ENCODE data around the gene MRPL49.

- TF ChIP-seq CTCF (tag by site-specific recombination; IDR thresholded peaks at IDR 0.05) = no peak
- no peak for TF ChIP-seq ZNF629 (tag by site-specific recombination; IDR thresholded peaks at IDR 0.05)
- TF ChIP-seq ZNF138 (tag by site-specific recombination; IDR thresholded peaks at IDR 0.05; ENCODE audit: borderline replicate concordance) = no peak
- no peak for TF ChIP-seq ZEB2 (tag by site-specific recombination; IDR thresholded peaks at IDR 0.05)
- no peak for TF ChIP-seq ZNF530 (tag by site-specific recombination; IDR thresholded peaks at IDR 0.05; ENCODE audit: low read depth)
- TF ChIP-seq PRDM6 (tag by site-specific recombination; IDR thresholded peaks at IDR 0.05) = no peak
- TF ChIP-seq HOXA7 (CRISPR knock-in tag; IDR thresholded peaks at IDR 0.05; ENCODE audit: borderline replicate concordance) = no peak
- TF ChIP-seq KLF16 (tag by site-specific recombination; IDR thresholded peaks at IDR 0.05) = no peak
Observed at GRCh38 chr11:65108469-65109123, 13.5 kb upstream of the MRPL49 start.

Data from HEK293 (cell line).